HEK293 (cell line): ENCODE measurements around the gene ITPR2.

Experiments
- BCL11B ChIP-seq: fragments of 450-650 bp; formaldehyde crosslinking; IDR thresholded peaks from 2 replicates; pipeline ENCODE4 v1.5.1; 2016; ENCODE audit warnings: low read depth, missing biosample characterization, missing genetic modification characterization
- GLIS2 ChIP-seq: fragments of 450-650 bp; formaldehyde crosslinking; IDR thresholded peaks from 2 replicates; pipeline ENCODE4 v1.5.1; 2016; ENCODE audit warnings: missing biosample characterization, missing genetic modification characterization
- SP2 ChIP-seq: fragments of 450-650 bp; formaldehyde crosslinking; IDR thresholded peaks from 2 replicates; pipeline ENCODE4 v1.5.1; 2016; ENCODE audit warnings: missing biosample characterization, missing genetic modification characterization
- TRIM28 ChIP-seq: IDR thresholded peaks from 2 replicates; pipeline ENCODE4 v1.6.1; 2011; ENCODE audit warnings: low read length, control low read depth, borderline replicate concordance
- ZBTB1 ChIP-seq: fragments of 450-650 bp; formaldehyde crosslinking; IDR thresholded peaks from 2 replicates; pipeline ENCODE4 v1.5.1; 2016; ENCODE audit warnings: missing biosample characterization, missing genetic modification characterization
- ZBTB17 ChIP-seq: fragments of 450-650 bp; formaldehyde crosslinking; IDR thresholded peaks from 2 replicates; pipeline ENCODE4 v1.5.1; 2016; ENCODE audit warnings: missing biosample characterization, missing genetic modification characterization
- ZNF2 ChIP-seq: fragments of 450-650 bp; formaldehyde crosslinking; IDR thresholded peaks from 2 replicates; pipeline ENCODE4 v1.5.1; 2016; ENCODE audit warnings: missing biosample characterization, missing genetic modification characterization
- ZNF416 ChIP-seq: fragments of 450-650 bp; formaldehyde crosslinking; IDR thresholded peaks from 2 replicates; pipeline ENCODE4 v1.5.1; 2016; ENCODE audit warnings: missing biosample characterization, missing genetic modification characterization
- ZNF501 ChIP-seq: fragments of 450-650 bp; formaldehyde crosslinking; IDR thresholded peaks from 2 replicates; pipeline ENCODE4 v1.5.1; 2016; ENCODE audit warnings: missing biosample characterization, missing genetic modification characterization
- ZNF510 ChIP-seq: fragments of 450-650 bp; formaldehyde crosslinking; IDR thresholded peaks from 2 replicates; pipeline ENCODE4 v1.5.1; 2018; ENCODE audit warnings: mild to moderate bottlenecking, missing genetic modification characterization, missing biosample characterization; ENCODE audit not compliant: insufficient replicate concordance
- ZNF558 ChIP-seq: fragments of 450-650 bp; formaldehyde crosslinking; IDR thresholded peaks from 2 replicates; pipeline ENCODE4 v1.5.1; 2016; ENCODE audit warnings: missing biosample characterization, missing genetic modification characterization
- ZNF561 ChIP-seq: fragments of 450-650 bp; IDR thresholded peaks from 2 replicates; pipeline ENCODE4 v1.5.1; 2018; ENCODE audit warnings: missing biosample characterization, missing genetic modification characterization, borderline replicate concordance
- ZNF600 ChIP-seq: fragments of 450-650 bp; formaldehyde crosslinking; IDR thresholded peaks from 2 replicates; pipeline ENCODE4 v1.5.1; 2016; ENCODE audit warnings: missing biosample characterization, missing genetic modification characterization
- ZXDB ChIP-seq: fragments of 450-650 bp; formaldehyde crosslinking; IDR thresholded peaks from 2 replicates; pipeline ENCODE4 v1.5.1; 2016; ENCODE audit warnings: missing biosample characterization, missing genetic modification characterization
- TF ChIP-seq, protein P1 (sequence below): fragments of 450-650 bp; formaldehyde crosslinking; IDR thresholded peaks from 2 replicates; pipeline ENCODE4; 2016; ENCODE audit warnings: missing biosample characterization, missing genetic modification characterization
- TF ChIP-seq, protein P2 (sequence below): fragments of 450-650 bp; formaldehyde crosslinking; conservative IDR thresholded peaks from 2 replicates; pipeline ENCODE4 v1.5.1; 2016; ENCODE audit warnings: low read depth, missing biosample characterization, missing genetic modification characterization
- TF ChIP-seq, protein P3 (sequence below): fragments of 450-650 bp; formaldehyde crosslinking; IDR thresholded peaks from 2 replicates; pipeline ENCODE4 v1.5.1; 2017; ENCODE audit warnings: missing biosample characterization, missing genetic modification characterization
- TF ChIP-seq, protein P4 (sequence below): fragments of 450-650 bp; formaldehyde crosslinking; IDR thresholded peaks from 2 replicates; pipeline ENCODE4 v1.5.1; 2016; ENCODE audit warnings: missing biosample characterization, missing genetic modification characterization, low read depth
- TF ChIP-seq, protein P5 (sequence below): fragments of 450-650 bp; formaldehyde crosslinking; IDR thresholded peaks from 2 replicates; pipeline ENCODE4 v1.5.1; 2016; ENCODE audit warnings: missing biosample characterization, missing genetic modification characterization
- TF ChIP-seq, protein P6 (sequence below): fragments of 450-650 bp; formaldehyde crosslinking; IDR thresholded peaks from 2 replicates; pipeline ENCODE4 v1.5.0; 2017; ENCODE audit warnings: missing biosample characterization, missing genetic modification characterization, borderline replicate concordance

ITPR2 gene

DNA sequence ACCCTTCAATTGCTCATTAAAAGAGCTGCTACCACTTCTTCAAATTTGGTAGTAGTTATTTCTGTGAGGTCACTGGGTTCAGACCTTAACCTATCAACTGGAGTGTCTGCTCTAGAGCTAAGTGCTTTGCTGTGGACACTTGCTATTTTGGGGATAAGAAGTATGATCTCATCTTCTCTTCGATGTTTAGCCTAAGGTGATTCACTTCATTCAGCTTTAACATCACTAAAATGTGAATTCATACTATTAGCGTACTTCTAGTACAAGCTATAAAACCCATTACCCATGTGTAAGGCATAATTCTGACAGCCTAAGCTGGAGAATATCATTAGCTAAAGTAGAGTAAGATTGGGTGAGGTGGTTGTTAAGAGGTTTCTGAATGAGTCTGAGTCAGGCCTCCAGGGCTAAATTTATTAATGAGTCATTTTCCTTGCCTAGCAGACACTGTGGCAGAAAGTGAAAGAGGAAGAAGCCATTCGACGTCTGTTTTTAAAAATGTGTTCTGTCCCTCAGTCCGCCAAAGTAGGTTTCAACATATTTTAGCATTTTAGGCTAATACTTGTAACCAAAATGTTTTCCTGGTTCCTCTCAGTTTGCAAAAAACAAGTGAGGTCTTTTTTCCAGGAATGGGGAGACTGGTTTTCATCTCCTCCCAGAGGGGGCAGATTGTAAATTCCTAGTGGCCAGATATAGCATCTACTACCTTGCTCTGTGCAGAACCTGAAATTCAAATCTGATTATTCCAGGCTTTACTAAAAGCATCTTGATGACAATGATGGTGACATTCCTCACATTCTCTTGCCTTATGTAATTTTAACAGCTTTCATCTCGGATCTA is 534.0 kb downstream of the ITPR2 start (continued):
- TF ChIP-seq, protein P1, sequence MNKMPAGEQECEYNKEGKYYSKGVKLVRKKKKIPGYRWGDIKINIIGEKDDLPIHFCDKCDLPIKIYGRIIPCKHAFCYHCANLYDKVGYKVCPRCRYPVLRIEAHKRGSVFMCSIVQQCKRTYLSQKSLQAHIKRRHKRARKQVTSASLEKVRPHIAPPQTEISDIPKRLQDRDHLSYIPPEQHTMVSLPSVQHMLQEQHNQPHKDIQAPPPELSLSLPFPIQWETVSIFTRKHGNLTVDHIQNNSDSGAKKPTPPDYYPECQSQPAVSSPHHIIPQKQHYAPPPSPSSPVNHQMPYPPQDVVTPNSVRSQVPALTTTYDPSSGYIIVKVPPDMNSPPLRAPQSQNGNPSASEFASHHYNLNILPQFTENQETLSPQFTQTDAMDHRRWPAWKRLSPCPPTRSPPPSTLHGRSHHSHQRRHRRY = no peak
- TF ChIP-seq, protein P2, sequence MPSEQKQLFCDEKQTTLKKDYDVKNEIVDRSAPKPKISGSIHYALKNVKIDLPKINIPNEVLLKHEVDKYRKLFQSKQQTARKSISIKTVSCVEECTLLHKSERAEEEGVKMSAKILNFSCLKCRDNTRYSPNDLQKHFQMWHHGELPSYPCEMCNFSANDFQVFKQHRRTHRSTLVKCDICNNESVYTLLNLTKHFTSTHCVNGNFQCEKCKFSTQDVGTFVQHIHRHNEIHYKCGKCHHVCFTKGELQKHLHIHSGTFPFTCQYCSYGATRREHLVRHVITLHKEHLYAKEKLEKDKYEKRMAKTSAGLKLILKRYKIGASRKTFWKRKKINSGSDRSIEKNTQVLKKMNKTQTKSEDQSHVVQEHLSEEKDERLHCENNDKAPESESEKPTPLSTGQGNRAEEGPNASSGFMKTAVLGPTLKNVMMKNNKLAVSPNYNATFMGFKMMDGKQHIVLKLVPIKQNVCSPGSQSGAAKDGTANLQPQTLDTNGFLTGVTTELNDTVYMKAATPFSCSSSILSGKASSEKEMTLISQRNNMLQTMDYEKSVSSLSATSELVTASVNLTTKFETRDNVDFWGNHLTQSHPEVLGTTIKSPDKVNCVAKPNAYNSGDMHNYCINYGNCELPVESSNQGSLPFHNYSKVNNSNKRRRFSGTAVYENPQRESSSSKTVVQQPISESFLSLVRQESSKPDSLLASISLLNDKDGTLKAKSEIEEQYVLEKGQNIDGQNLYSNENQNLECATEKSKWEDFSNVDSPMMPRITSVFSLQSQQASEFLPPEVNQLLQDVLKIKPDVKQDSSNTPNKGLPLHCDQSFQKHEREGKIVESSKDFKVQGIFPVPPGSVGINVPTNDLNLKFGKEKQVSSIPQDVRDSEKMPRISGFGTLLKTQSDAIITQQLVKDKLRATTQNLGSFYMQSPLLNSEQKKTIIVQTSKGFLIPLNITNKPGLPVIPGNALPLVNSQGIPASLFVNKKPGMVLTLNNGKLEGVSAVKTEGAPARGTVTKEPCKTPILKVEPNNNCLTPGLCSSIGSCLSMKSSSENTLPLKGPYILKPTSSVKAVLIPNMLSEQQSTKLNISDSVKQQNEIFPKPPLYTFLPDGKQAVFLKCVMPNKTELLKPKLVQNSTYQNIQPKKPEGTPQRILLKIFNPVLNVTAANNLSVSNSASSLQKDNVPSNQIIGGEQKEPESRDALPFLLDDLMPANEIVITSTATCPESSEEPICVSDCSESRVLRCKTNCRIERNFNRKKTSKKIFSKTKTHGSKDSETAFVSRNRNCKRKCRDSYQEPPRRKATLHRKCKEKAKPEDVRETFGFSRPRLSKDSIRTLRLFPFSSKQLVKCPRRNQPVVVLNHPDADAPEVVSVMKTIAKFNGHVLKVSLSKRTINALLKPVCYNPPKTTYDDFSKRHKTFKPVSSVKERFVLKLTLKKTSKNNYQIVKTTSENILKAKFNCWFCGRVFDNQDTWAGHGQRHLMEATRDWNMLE (tag by site-specific recombination) = peak; percentile 39
- TF ChIP-seq ZNF558 (tag by site-specific recombination) (peak; percentile 67; the same call in 1 of the 2 replicates), ZNF600 (tag by site-specific recombination) (0 out of 2 replicates have a peak, but pooled peaks have one; percentile 24), ZNF561 (tag by site-specific recombination) (no peak), ZNF416 (tag by site-specific recombination) (no peak), ZNF510 (no peak), BCL11B (tag by site-specific recombination) (no peak), ZBTB17 (tag by site-specific recombination) (peak; percentile 33; the same call in 1 of the 2 replicates), ZNF2 (tag by site-specific recombination) (peak; percentile 47; the same call in 1 of the 2 replicates), ZXDB (0 out of 2 replicates have a peak, but pooled peaks have one; percentile 34), TRIM28 (peak; percentile 17; the same call in 1 of the 2 replicates), ZNF501 (tag by site-specific recombination) (peak; percentile 39; the same call in 1 of the 2 replicates), ZBTB1 (tag by site-specific recombination) (0 out of 2 replicates have a peak, but pooled peaks have one; percentile 44), SP2 (no peak), GLIS2 (tag by site-specific recombination) (no peak)
- TF ChIP-seq, protein P3, sequence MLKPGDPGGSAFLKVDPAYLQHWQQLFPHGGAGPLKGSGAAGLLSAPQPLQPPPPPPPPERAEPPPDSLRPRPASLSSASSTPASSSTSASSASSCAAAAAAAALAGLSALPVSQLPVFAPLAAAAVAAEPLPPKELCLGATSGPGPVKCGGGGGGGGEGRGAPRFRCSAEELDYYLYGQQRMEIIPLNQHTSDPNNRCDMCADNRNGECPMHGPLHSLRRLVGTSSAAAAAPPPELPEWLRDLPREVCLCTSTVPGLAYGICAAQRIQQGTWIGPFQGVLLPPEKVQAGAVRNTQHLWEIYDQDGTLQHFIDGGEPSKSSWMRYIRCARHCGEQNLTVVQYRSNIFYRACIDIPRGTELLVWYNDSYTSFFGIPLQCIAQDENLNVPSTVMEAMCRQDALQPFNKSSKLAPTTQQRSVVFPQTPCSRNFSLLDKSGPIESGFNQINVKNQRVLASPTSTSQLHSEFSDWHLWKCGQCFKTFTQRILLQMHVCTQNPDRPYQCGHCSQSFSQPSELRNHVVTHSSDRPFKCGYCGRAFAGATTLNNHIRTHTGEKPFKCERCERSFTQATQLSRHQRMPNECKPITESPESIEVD (tag by site-specific recombination) = peak; percentile 93
- TF ChIP-seq, protein P4, sequence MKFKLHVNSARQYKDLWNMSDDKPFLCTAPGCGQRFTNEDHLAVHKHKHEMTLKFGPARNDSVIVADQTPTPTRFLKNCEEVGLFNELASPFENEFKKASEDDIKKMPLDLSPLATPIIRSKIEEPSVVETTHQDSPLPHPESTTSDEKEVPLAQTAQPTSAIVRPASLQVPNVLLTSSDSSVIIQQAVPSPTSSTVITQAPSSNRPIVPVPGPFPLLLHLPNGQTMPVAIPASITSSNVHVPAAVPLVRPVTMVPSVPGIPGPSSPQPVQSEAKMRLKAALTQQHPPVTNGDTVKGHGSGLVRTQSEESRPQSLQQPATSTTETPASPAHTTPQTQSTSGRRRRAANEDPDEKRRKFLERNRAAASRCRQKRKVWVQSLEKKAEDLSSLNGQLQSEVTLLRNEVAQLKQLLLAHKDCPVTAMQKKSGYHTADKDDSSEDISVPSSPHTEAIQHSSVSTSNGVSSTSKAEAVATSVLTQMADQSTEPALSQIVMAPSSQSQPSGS = peak; percentile 87
- TF ChIP-seq, protein P5, sequence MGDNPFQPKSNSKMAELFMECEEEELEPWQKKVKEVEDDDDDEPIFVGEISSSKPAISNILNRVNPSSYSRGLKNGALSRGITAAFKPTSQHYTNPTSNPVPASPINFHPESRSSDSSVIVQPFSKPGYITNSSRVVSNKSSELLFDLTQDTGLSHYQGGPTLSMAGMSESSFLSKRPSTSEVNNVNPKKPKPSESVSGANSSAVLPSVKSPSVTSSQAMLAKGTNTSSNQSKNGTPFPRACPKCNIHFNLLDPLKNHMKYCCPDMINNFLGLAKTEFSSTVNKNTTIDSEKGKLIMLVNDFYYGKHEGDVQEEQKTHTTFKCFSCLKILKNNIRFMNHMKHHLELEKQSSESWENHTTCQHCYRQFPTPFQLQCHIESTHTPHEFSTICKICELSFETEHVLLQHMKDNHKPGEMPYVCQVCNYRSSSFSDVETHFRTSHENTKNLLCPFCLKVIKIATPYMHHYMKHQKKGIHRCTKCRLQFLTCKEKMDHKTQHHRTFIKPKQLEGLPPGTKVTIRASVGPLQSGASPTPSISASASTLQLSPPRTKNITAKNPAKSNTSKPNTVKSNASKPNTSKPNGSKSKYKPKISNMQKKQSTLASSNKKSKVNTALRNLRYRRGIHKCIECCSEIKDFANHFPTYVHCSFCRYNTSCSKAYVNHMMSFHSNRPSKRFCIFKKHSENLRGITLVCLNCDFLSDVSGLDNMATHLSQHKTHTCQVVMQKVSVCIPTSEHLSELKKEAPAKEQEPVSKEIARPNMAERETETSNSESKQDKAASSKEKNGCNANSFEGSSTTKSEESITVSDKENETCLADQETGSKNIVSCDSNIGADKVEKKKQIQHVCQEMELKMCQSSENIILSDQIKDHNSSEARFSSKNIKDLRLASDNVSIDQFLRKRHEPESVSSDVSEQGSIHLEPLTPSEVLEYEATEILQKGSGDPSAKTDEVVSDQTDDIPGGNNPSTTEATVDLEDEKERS (tag by site-specific recombination) = no peak
- TF ChIP-seq, protein P6, sequence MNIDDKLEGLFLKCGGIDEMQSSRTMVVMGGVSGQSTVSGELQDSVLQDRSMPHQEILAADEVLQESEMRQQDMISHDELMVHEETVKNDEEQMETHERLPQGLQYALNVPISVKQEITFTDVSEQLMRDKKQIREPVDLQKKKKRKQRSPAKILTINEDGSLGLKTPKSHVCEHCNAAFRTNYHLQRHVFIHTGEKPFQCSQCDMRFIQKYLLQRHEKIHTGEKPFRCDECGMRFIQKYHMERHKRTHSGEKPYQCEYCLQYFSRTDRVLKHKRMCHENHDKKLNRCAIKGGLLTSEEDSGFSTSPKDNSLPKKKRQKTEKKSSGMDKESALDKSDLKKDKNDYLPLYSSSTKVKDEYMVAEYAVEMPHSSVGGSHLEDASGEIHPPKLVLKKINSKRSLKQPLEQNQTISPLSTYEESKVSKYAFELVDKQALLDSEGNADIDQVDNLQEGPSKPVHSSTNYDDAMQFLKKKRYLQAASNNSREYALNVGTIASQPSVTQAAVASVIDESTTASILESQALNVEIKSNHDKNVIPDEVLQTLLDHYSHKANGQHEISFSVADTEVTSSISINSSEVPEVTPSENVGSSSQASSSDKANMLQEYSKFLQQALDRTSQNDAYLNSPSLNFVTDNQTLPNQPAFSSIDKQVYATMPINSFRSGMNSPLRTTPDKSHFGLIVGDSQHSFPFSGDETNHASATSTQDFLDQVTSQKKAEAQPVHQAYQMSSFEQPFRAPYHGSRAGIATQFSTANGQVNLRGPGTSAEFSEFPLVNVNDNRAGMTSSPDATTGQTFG = no peak
